HG03439 (cell line): ENCODE results near the gene PGAP3.

Experiments
- ATAC-seq: cut with Tn5 transposase; IDR thresholded peaks from one replicate; pipeline ENCODE4 v1.9.1; 2021; ENCODE audit warnings: mild to moderate bottlenecking, moderate library complexity; ENCODE audit not compliant: unreplicated experiment

The PGAP3 gene

DNA sequence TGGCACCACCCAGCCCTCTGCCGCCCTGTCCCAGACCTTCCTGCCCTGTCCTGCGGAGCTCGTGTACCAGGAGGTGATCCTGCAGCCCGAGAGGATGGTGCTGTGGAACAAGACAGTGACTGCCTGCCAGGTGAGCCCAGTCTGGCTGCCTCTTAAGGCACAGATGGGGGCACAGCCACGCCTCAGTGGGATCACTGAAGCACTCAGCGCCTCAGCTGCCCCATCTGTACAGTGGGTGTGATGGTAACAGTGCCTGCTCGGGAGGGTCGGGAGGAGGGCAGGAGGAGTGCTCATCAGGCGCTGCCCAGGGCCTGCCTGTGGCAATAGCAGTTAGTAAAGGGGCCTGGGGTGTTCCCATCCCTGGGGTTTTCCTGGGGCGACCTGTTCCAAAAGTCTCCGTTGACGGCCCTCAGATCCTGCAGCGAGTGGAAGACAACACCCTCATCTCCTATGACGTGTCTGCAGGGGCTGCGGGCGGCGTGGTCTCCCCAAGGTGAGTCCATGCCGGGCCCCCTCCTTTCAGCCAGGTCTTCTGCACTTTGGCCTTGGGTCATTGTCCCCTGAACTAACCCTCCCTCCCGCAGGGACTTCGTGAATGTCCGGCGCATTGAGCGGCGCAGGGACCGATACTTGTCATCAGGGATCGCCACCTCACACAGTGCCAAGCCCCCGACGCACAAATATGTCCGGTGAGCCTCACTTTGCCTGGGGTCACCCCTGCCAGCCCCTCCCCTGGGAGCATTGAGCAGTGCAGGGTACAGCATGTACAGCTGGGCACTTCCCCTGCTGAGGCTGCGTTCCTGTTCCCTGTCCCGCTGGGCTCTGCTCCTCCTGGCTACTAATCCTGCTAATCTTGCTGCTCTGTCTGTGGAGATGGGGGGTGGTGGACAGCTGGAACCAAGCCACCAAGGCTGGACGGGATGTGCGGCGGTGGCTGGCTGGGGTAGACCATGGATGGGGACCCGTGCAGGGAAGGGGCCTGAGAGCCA is 27.2 kb downstream of the PGAP3 start:
- no peak for ATAC-seq

DNA sequence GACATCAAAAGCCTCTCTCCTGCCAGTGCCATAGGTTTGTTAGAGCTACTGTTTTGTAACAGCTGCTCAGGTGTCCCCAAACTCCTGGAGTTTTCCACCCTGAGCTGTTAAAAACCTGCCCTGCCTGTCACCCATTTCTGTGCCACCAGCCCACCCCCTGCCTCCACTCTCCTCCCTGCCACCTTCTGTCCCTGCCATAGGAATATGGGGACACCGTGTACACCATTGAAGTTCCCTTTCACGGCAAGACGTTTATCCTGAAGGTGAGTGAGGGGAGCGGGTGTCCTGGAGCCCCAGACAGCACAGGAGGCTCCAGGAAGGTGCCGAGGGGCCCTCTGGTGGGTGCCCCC is 27.9 kb downstream of the PGAP3 start:
- no peak for ATAC-seq

DNA sequence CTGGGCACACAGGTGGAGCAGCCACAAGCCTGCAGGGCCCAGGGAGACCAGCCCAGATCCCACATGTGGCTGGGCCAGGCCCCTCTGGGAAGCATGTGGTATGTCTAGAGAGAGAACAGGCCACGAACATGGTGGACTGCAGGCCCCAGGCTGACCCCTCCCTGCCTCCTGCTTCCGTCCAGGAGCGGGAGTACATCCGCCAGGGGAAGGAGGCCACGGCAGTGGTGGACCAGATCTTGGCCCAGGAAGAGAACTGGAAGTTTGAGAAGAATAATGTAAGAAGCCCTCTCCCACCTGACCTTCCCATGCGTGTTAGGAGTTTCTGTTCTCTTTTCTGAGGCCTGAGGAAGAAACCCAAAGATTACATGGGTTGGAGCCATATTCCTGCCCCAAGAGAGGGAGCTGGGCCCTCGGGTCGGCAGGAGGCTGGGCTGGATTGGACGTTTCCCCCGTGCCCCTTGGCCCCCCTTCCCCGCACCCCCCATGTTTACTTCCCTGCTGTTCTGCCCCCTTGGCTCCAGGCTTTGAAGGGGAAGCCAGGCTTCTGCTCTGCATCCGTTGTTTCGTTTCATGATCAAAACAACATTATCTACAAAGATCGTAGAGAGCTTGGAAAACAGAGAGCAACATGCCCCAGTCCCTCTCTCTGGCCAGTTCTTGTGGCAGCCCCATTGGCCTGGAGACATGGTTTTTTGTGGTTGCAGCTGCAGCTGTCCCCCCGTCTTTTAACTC is 28.4 kb downstream of the PGAP3 start:
- ATAC-seq, result no peak

DNA sequence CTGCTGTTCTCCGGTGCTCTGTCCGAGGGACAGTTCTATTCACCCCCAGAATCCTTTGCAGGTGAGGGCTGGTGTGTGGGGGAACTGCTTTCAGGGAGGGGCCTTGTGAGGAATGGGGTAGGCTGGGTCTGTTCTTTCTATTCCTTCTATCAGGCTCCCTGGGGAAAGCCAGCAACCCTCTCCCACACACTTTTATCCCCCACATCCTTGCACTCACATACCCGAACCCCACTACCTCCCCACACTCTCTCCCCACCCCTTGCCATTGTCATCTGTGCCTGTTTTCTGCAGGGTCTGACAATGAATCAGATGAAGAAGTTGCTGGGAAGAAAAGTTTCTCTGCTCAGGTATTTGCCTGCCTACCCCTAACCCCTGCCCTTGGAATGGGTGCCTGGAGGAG is 29.1 kb downstream of the PGAP3 start:
- ATAC-seq, result no peak

DNA sequence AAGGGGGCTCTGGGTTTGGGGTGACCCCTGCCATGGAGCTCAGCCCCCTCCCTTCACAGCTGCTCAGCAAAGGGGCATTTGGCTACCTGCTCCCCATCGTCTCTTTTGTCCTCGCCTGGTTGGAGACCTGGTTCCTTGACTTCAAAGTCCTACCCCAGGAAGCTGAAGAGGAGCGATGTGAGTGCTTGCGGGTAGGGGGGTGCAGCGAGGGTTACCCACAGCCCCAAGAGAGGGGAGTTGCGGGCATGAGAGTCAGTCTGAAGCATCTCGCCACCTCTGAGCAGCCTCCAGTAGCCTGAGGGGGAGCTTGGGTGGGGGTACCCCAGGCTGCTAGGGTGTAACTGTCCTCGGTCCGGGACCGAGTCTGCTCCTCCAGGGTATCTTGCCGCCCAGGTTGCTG is 29.5 kb downstream of the PGAP3 start:
- ATAC-seq, result no peak

DNA sequence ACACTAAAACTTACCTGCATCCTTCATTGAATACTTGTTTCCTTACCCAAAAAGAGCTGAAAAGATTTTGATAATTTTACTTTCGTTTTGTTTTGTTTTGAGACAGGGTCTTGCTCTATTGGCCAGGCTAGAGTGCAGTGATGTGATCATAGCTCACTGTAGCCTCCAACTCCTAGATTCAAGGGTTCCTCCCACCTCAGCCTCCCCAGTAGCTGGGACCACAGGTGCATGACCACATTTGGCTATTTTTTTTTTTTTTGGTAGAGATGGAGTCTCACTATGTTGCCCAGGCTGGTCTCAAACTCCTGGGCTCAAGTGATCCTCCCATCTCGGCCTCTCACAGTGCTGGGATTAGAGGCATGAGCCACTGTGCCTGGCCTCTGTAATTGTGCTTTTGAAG is 32.8 kb downstream of the PGAP3 start:
- no peak for ATAC-seq

DNA sequence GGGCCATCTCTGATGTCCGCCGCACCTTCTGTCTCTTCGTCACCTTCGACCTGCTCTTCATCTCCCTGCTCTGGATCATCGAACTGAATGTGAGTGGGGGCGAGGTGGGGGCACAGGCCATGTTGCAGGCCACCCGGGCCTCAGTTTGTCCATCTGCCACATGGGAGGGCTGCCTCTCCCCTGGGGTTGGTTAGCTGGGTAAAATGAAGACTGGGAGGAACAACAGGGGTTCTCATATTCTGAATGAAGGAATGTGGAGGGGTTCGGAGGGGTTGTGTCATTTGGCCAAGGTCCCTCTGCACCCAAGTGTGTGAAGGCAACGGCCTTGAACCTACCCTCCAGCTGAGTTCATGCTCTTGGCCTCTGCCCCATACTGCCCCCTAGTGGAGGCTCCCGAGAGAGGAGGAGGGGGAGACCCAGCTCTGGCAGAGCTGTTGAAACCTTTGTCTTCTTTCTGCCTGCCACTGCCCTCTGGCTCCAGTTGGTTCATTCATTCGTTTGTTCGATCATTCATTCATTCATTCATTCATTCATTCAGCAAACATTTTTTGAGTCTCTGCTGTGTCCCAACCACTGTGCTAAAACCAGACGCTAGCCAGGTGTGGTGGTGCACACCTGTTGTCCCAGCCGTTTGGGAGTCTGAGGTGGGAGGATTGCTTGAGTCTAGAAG is 34.1 kb downstream of the PGAP3 start:
- ATAC-seq, result no peak

DNA sequence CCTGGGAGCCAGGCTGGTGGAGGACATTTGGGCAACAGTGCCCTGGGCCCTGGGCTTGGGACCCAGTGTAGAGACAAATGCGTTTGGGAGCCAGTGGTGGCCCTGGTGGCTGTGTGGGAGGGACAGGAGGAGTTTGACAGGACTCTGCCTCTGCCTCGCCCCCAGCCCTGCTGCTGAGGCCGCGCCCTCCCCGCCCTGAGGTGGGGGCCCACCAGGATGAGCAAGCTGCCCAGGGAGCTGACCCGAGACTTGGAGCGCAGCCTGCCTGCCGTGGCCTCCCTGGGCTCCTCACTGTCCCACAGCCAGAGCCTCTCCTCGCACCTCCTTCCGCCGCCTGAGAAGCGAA is 34.6 kb downstream of the PGAP3 start:
- ATAC-seq, result no peak

DNA sequence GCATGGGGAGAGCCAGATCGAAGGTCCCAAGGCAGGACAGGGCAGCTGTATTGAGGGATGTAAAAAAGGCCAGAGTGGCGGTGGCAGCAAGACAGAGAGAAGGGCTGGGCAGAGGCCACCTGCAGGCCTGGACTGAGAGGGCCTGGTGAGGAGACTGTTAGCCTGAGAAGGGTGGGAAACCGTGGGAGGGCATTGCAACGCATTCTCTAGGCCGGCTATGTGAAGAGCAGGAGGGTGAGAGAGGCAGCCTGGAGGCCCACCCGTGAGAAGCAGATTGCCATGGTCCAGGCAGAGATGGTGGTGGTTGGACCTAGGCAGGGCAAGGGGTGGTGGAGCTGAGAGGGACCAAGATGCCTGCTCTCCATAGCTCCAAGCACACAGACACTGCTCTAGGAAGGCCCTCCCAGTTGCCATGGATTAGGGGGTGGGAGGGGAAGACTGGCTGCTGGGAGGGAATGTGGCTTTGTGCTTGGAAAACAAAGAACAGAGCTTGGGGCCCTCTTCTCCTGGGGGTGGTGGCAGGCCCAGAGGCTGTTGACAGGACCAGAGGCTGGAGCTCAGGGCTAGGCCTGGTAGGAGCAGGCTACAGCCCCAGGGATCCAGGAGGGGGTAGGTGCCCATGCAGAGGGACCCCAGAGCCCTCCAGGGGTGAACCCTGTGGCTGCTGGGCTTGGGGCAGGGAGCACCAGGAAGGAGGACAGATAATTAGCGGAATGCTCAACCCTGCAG is 35.1 kb downstream of the PGAP3 start:
- ATAC-seq, result no peak

DNA sequence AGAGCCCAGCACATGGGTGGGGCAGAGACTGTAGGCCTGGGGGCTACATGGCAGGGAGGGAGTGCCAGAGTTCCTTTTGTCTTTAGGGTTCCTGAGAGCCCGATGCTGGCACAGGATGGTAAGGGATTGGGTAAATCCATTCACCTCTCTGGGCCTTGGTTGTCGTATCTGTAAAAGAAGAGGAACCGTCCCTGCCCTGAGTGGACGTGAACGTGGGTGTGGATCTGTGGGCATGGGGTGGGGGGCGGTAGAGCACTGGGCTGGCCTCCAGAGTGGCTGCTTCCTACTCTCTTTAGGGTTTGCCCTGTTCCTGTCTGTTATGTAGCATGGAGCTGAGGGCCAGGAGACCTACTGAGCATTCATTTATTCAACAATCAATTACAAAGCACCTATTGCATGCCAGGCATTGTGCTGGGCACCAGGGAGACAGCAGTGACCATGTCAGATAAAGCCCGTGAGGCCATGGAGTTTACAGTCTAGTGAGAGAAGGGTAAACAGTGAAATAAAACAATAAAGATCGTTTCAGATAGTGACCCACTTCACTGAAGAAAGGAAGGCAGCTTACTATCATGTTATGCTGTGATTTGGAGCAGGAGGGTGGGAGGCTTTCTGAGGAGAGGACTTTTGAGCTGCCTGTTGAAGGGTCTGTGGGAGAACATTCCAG is 35.8 kb downstream of the PGAP3 start:
- ATAC-seq, result no peak

DNA sequence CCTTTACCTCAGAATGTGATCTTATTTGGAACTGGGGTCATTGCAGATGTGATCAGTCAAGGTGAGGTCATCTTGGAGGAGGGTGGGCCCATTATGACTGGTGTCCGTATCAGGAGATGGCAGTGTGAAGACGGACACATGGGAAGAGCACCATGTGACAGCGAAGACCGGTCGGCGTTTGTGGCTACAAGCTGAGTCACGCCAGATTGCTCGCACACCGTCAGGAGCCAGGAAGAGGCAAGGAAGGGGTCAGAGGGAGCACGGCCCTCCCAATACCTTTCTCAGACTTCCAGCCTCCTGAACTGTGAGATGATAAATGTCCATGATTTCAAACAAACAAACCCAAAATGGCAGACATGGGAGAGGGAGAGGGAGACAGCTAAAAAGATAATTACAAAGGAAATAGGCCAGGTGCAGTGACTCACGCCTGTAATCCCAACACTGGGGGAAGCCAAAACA is 37.7 kb downstream of the PGAP3 start:
- no peak for ATAC-seq

DNA sequence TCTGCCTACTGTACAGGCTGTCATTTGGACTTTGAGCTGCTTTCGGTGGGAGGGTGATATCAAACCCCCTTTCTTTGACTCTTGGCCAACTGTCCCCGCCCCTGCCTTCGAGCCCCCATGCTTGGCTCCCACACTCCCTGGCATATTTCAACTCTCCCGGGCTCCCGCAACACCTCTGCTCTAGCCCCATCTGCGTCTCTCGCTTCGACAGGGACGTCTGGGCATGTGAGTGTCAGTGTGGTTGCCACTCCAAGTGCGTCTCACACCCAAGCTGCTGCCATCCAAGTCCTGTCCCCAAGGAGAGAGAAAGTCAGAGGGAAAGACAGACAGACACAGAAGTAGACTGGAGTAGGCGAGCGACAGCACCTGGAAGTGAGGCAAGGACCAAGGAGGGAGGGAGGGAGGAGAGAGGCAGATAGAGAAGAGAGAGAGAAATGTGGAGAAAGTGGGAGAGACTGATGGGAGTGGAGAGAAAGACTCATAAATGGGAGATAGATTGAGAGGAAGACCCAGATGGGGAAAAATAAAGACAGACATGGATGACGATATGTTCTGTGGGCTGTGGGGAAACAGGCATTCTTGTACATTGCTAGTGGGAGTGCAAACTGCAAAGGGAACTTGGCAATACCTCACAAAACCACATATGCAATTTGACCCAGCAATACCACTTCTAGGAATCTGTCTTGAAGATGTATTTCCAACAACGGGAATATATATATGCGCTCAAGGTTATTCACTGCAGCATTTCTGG is 39.1 kb downstream of the PGAP3 start:
- ATAC-seq, result no peak

DNA sequence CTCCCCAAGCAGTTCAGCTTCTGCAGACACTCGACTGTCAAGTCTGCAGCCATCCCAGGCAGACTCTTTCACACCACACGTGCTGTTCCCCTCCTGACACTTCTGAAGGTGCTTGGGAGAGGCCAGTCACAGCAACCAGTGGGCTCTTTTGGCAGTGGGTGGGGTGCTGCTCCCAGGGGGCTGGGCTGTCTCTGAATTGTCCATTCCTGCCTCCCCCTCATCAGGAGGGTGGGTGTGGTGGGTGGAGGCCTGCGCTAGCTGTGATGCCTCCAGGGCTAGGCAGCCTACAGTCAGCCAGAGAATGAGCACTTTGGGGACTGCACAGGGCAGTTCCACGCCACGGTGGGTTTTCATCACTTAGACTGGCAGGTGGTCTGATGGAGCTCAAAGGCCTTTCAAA is 40.6 kb downstream of the PGAP3 start:
- ATAC-seq, result no peak

DNA sequence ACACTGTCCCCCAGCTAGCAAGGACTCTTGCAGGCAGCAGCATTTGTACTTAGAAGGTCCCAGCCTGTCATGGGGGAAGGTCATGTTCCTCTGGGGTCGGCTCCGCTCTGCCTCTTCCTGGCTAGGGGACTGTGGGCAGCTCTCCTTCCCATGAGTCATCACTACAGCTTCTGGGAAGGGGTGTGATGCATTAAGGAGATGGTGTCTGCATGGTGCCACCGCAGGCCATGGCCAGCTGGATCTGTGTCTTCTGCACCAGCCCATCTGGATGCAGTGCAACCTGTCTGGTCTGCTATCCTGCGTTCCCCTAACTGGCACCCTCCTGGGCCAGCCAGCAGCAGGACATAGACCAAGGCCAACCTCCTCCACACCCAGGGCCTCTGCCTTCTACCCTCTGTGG is 44.6 kb downstream of the PGAP3 start:
- no peak for ATAC-seq

DNA sequence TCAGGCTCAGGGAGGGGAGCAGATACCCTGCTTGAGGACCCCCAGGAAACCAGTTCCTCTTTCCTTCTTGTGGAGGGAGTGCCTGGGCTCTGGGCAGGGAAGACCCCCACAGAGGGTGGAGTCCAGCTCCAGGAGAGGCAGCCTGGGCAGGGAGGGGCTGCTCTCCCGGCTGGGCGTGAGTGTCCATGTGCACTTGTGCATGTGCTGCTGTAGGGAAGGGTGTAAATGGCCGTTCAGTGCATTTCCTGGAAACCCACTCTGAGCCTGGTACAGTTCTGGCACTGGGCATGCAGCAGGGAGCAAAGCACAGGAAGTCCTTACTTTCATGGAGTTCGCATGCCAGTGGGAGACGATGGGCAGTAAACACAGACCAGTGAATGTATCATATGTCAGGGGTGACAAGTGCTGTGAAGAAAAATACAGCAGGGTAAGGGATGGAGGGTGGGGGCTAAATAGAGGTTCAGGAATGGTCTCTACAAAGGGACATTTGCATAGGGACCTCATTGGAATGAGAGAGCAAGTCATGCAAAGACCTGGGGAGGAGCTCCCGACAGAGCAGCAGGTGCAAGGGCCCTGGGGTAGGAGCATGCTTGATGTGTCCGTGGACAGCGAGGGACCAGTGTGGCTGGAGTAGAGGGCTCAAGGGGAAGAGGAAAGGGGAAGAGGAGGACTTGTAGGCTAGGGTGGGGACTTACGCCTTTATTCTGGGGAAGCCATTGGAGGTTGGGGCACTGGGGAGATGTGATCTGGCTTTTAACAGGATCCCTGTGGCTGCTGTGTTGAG is 45.4 kb downstream of the PGAP3 start:
- no peak for ATAC-seq

DNA sequence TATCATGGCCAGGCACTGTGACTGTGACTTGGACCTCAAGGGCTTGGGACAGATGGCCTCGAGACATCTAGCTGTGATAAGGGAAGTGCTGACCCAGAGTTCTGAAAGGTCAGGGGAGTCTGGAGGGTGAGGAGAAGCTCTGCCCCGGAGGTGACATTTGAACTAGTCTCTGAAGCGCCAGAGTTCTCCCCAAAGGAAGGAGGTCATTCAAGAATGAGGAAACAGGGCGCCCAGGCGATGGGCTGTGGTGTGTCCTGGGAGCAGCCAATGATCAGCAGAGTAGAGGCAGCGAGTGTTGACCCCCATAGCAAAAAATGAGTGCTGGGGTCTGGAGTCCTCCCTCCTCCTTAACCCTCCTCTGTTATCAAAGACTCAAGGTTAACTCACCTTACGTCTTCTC is 46.0 kb downstream of the PGAP3 start:
- ATAC-seq, result no peak

DNA sequence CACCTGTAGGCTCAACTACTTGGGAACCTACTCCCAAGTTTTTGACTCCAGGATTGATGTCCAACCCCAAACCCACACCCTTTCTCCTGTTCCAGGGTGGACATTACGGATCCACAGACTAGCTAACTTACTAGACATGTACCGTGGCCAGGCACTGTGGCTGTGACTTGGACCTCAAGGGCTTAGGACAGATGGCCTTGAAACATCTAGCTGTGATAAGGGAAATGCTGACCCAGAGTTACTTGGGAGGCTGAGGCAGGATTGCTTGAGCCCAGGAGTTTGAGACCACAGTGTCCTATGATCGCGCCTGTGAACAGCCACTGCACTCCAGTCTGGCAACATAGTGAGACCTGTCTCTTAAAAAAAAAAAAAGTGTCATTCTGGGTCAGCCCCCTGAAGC is 46.8 kb downstream of the PGAP3 start:
- ATAC-seq, result no peak

DNA sequence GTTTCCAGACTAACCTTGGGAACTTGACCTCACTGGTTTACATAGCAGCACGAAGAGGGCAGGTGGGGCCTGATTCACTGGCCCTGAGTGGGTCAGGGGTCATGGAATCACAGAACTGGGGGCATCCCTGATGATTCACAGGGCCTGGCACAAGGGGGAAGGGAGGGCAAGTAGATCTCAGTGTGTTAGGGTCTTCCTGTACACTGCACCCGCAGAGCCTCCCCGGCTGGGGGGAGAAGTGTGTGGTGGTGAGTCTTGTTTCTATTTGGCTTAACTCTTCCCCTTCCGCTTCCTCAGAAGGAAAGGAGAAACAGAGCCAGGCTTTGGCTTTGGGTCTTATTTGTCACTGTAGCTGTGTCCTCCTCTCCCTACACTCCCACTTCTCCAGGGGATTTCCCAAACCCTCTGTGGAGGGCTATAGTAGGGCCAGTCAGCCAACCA is 47.2 kb downstream of the PGAP3 start:
- ATAC-seq, result no peak
